Cardiac fibroblast (primary cell): ENCODE measurements around the gene GAB1.

ENCODE experiments used
- DNase-seq, 2 donors: peaks; one replicate each; pipeline versions ENCODE4 v3.0.0 to v3.0.0-alpha.2; 2010; ENCODE audit warnings: low read depth in 2 of 2
- H3K4me3 ChIP-seq, 2 donors: replicated peaks in 1 of 2; 1 replicate in 1 of 2; 2 replicates in 1 of 2; pipeline ENCODE4 v1.5.1; 2011; ENCODE audit warnings: low read depth in 2 of 2, low read length in 2 of 2, mild to moderate bottlenecking in 2 of 2, moderate library complexity in 1 of 2
- TF ChIP-seq, protein P1 (sequence below): IDR thresholded peaks from one replicate; pipeline ENCODE4 v1.5.1; 2011; ENCODE audit warnings: low read depth, mild to moderate bottlenecking, low read length, inconsistent platforms

The GAB1 gene

DNA sequence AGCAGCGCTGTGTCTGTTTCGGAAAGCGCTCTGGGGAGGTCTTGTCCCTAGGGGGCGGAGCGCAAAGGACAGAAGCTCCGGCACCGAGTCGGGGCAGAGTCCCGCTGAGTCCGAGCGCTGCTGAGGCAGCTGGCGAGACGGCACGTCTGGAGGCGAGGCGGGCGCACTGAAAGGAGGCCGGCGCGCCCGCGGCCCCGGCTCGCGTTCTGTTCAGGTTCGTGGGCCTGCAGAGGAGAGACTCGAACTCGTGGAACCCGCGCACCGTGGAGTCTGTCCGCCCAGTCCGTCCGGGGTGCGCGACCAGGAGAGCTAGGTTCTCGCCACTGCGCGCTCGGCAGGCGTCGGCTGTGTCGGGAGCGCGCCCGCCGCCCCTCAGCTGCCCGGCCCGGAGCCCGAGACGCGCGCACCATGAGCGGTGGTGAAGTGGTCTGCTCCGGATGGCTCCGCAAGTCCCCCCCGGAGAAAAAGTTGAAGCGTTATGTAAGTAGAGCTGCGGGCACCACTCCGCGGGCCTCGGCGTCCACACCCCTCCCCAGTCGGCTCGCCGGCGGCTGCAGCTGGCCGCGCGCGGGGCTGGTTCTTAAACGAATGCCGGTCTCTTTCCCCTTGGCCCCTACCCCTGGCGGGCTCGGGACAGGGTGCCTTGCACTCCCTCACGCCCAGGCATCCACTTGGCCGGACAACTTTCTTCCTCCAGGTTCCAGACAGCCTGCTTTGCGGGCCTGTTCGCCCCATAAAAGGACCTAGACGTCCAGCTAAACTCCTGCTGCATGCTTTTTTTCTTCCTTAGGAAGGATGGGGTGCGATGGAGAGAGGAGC is at the start of gene GAB1:
Gene GAB1 (plus strand): TSS at position 96 of the 819 bp plus-strand sequence. CDS start 313 bp downstream, at position 409.
- TF ChIP-seq, protein P1, sequence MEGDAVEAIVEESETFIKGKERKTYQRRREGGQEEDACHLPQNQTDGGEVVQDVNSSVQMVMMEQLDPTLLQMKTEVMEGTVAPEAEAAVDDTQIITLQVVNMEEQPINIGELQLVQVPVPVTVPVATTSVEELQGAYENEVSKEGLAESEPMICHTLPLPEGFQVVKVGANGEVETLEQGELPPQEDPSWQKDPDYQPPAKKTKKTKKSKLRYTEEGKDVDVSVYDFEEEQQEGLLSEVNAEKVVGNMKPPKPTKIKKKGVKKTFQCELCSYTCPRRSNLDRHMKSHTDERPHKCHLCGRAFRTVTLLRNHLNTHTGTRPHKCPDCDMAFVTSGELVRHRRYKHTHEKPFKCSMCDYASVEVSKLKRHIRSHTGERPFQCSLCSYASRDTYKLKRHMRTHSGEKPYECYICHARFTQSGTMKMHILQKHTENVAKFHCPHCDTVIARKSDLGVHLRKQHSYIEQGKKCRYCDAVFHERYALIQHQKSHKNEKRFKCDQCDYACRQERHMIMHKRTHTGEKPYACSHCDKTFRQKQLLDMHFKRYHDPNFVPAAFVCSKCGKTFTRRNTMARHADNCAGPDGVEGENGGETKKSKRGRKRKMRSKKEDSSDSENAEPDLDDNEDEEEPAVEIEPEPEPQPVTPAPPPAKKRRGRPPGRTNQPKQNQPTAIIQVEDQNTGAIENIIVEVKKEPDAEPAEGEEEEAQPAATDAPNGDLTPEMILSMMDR = no peak
- DNase-seq = peak; percentile 83 to 84
- peak within 1 kb of the TSS; percentile 71 to 82 for H3K4me3 ChIP-seq

DNA sequence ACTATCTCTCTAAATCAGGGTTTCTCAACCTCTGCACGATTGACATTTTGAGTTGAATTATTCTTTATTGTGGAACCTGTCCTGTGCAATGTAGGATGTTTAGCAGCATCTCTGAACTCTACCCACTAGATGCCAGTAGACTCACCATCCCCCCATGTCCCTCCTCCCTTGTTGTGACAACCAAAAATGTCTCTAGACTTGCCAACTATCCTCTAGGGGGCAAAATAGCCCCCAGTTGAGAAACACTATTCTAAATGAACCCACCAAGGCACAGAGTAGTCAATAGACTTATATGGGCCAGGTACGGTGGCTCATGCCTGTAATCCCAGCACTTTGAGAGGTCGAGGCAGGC is 49.1 kb upstream of the GAB1 start:
- no peak overlapping the region for H3K4me3 ChIP-seq
- TF ChIP-seq, protein P1 = no peak

DNA sequence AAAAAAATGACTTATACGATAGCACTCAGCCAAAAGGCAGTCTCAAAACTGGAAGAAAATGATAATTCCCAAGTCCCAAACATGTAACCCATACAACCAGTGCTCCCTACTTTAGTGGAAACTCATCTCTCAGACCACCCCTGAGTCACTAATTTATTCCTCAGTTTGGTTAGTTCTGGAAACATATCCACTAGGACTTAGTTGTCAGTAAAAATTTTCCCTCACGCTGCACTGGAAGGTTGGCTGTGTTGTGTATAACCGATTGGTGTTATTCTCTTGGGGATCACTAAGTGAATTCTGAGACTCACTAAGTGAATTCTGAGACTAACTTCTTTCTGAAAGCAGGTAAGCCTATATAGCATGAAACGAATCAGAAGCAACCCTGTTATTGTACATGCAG is 48.5 kb upstream of the GAB1 start:
- no peak for DNase-seq
- TF ChIP-seq, protein P1 = no peak
- no peak overlapping the region for H3K4me3 ChIP-seq

More for the DNA sequence above, 49.1 kb upstream of the GAB1 start:
- DNase-seq = no peak

DNA sequence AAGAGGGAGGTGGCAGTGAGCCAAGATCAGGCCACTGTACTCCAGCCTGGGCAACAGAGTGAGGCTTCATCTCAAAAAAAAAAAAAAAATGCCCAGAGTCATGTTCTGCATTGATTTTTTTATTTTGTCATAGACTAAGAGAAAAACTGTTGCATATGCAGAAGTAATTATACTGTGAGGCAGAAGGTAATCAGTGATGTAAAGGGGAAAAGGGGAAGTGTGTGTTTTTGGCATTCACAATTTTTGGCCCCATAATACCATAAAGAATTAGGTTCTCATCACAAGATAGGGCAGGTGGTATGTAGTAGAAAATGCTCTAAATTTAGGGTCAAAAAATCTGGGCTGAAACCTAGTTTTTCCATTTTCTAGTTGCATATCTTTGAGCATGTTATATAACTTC is 47.3 kb upstream of the GAB1 start:
- H3K4me3 ChIP-seq = no peak overlapping the region
- TF ChIP-seq, protein P1 = no peak
- DNase-seq = no peak

DNA sequence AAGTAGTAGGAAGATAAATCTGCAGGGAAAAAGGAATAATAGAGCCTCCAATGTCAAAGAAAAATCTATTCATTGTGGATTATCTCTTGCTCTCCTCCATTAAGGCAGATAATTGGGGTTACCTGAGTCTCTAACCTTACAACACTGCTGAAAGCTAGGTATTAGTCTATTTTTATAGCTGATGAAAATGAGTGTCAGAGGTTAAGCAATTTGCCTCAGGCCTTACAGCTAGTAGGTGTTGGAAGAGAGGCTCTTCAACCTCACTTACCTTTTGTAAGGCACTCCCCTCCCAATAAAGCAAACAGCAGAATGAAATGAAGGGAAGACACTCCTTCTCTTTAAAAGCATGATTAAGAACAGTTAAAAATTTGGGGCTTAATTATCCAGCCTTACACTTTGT is 45.4 kb upstream of the GAB1 start:
- DNase-seq = no peak
- no peak overlapping the region for H3K4me3 ChIP-seq
- TF ChIP-seq, protein P1 = no peak

DNA sequence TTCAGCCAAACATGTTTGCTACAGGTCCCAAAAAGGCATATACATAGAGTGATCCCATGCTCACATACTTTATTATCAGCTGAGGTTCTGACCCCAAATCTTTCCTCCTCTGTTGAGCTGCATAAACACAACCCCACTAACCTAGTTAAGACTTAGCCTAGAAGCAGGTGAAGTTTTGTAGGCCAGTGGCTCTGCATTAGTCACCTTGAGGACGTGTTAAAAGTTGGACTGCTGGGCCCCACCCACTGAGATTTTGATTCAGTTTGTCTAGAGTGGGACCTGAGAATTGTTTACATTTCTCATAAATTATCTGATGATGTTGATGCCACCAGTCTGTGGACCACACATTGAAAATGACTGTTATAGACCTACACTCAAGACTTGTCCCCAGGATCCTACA is 43.8 kb upstream of the GAB1 start:
- H3K4me3 ChIP-seq = no peak overlapping the region
- TF ChIP-seq, protein P1 = no peak
- no peak for DNase-seq
